Activated CD4-positive, alpha-beta T cell treated with anti-CD3 and anti-CD28 coated beads, Interleukin-2, amount 50 U/mL, for 16 hours (primary cell): ENCODE measurements around the gene MAGI3.

ENCODE experiments used
- DNase-seq: peaks from one replicate; pipeline ENCODE4 v3.0.0-alpha.2; 2020

MAGI3 gene

GRCh38 chr1:113389953-113390834 is at the start of gene MAGI3:
TSS of gene MAGI3 (plus strand) at chr1:113390515. CDS start at chr1:113391034, 519 bp downstream.
- peak; percentile 98 for DNase-seq

- DNase-seq, result no peak
These were observed 36.7 kb upstream of the MAGI3 start for GRCh38 chr1:113353580-113353979.

- DNase-seq, result no peak
These were observed 26.4 kb upstream of the MAGI3 start for GRCh38 chr1:113363935-113364334.

DNA sequence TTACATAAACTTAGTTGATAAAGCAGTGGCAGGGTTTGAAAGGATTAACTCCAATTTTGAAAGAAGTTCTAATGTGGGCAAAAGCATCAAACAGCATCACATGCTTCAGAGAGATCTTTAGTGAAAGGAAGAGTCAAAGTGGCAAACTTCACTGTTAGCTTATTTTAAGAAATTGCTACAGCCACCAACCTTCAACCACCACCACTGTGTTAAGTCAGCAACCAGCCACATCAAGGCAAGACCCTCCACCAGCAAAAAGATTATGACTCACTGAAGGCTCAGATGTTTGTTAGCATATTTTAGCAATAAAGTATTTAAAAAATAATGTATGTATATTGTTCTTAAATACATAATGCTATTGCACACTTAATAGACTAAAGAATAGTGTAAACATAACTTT is 21.3 kb upstream of the MAGI3 start:
- peak; percentile 29 for DNase-seq

DNA sequence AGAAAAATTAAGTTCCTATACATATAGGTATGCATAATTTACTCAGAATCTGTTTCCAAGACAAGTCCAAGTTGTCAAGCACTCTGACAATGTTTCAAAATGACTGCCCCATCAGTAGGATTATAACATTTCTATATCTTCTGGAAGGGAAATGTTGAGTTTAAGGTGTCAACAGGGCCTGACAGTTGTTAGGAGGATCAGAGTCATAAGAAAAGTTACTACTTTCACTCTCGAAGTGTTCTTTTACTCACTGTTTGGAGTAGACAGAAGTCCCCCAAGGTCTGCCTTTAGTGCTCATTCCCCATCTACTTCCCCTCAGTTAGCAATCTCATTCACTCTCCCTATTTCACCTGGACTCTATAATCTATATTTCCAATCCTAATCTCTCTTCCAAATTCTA is 20.6 kb upstream of the MAGI3 start:
- DNase-seq, result peak; percentile 55

GRCh38 chr1:113370868-113371267 is 19.4 kb upstream of the MAGI3 start:
- no peak for DNase-seq

- DNase-seq, result no peak
These were observed 17.8 kb upstream of the MAGI3 start for GRCh38 chr1:113372546-113372945.

DNA sequence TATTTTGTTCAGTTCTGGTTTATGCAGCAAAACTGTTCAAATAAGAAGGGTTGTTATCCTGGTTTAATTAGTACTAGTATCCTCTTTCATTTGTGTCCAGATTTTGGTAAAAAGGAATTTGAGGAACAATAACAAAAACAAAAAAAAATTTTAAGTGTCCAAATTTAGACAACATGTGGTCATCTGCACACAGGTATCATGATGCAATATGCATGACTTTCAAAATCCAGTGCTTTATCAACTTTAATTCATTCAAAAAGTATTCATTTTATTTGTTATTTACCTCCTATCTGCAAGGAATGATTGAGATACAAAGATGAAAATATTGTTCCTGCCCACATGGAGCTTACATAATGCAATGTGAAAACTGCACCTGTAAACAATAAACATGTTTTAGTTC is 16.7 kb upstream of the MAGI3 start:
- no peak for DNase-seq

GRCh38 chr1:113375878-113376277 is 14.4 kb upstream of the MAGI3 start:
- DNase-seq, result no peak

DNA sequence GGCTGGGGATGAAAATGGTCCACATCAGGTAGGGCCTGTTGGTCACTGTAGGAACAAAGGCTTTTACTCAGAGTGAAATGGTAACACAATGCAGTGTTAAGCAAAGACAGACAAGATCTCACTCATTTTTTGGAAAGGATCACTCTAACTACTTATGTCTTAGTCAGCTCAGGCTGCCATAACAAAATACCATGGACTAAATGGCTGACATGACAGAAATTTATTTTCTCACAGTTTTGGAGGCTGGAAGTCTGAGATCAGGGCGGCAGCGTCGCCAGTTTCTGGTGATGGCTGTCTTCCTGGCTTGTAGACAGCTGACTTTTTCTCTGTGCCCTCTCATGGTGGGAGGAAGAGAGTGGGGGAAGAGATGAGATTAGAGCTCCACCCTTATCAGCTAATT is 10.2 kb upstream of the MAGI3 start:
- DNase-seq, result no peak

DNA sequence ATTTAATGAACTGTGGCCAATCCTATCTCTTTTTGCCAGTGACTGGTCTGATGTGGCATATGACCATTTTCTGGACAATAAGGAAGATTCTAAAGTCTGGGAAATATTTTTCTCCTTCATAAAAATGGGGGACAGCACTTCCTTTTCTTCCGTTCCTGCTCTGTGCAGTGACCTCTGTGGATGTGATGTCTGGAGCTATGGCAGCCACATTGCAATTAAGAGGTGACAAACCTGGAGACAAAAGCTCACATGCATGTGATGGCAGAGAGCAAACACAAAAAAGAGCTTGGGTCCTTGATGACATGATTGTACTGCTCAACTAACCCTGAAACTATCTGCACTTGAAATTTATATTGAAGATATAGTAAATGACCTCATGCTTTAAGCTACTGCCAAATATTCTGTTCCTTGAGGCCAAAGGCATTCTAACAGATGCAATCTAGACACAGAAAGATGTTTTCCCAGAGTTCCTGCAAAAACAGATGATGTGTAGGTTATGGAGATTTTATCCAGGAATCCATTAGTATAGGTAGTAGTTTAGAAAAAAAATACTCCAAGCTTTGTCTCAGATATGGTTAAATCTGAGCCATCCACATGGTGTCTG is 2.2 kb upstream of the MAGI3 start:
- DNase-seq, result no peak

DNA sequence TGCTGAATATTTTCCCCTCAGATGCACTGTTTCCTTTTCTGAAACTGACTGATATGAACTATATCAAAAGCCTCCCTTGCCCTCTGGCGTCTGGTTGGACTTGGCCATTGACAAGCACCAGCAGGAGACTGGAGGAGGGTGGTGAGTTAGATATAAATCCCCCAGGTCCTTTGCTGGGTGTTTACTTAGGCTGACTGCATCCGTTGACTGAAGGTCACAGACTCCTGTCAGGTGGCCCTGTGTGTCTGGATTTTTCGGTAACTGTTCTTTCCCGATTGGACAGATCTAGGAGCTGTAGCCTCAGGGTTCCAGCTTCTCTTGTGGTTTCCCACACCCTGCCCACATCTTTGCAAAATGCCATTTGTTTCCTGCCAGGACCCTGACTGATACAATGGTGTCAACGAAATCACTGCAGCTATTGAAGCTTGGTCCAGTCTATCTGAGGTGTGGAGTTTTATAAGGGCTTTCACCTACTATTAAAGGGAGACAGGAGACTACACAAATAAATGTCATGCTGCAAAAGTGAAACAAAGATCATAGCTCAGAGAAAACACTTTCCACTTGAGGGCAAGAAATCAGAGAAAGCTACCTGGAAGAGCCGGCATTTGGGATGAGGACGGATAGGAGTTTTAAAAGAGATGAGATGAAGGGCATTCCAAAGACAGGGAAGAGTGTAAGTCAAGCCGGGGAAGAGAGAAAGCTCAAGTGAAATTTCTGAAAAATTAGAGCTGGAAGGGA is 1.5 kb upstream of the MAGI3 start:
- no peak for DNase-seq

GRCh38 chr1:113389359-113389952 is 859 bp upstream of the MAGI3 start:
- no peak for DNase-seq

DNA sequence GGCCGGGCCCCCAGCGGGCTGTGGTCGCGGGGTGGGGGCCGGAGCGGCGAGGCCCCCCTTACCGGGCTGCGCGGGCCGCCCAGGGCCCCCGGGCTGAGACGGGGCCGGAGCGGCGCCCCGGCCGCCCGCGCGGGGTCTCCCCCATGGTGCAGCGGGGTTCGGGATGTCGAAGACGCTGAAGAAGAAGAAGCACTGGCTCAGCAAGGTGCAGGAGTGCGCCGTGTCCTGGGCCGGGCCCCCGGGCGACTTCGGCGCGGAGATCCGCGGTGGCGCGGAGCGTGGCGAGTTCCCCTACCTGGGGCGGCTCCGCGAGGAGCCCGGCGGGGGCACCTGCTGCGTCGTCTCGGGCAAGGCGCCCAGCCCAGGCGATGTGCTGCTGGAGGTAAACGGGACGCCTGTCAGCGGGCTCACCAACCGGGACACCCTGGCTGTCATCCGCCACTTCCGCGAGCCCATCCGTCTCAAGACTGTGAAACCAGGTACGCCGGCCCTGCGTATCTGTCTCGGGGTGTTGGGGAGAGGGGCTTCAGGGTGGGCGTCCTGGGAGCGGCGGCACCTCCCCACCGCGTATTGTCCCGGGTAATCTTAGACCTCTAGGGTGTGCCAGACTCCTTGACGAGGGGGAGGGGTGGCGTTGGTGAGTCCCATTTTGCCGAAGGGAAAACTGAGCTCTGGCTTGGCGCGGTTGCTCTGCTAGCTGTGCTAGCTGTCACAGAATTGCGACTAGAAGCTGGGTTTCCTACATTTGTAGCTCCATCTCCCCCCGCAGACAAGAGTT is 745 bp downstream of the MAGI3 start:
- DNase-seq, result peak; percentile 42

- peak; percentile 6 for DNase-seq
These were observed 1.4 kb downstream of the MAGI3 start for GRCh38 chr1:113391649-113392271.

DNA sequence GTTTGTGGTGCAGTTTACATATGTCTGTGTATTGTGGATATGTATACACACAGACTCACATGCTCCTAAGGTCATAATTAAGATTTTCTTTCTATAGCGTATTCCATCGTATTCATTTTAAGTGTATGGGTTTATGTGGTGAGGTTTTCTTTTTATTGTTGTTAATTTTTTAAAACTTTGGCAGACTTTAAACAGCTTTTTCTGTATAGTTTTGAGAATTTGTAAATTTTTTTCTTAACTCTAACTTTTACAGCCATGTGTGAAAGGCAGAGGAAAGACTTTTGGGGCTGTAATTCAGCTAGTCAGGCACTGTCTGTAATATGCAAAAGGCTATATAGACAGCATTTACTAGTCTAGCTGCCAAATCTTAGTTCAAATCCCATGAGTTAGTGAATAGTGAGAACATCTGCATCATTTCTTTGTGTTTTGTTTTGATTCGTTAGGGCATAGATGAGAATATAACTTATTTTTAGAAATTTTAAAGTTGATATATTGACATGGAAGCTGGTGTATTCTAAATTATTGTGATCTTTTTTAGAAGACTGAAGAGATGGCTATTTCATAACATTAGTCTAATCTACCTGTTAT is 2.3 kb downstream of the MAGI3 start:
- DNase-seq, result no peak

DNA sequence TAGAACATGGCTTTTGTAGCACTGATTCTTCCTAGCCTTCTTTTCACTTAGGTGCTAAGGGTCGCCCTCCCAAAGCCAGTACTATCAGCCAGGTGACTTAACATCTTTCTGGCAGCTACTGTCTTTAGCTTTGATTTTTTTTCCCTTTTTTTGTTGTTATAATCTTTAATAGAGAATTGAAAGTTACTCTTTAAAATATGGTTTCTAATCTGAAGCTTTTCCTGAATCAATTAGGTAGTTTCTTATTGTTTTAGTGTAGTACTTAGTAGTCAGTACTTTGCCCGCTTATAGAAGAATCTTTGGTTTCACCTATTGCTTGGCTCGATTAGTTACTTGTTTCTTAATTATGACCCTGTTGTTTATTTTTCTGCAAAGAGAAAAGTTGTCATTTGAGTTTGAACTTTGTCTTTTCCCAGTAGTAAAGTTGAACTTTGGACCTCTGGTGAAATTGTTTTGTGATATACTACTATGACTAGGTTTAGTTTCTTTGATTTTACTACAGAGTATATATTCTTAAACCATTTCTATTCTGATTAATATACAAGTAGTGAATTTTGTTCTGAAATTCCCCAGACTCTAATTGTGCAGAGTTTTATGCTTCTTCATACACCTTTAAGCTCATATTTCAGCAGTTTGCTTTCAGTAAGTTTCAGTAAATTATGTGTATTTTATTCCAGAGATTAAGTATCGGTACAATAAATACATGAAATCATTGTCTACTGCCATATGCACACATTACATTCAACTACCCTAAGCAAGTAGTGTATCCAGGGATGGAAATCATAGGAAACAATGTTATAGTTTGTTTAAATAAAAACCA is 3.9 kb downstream of the MAGI3 start:
- no peak for DNase-seq

DNA sequence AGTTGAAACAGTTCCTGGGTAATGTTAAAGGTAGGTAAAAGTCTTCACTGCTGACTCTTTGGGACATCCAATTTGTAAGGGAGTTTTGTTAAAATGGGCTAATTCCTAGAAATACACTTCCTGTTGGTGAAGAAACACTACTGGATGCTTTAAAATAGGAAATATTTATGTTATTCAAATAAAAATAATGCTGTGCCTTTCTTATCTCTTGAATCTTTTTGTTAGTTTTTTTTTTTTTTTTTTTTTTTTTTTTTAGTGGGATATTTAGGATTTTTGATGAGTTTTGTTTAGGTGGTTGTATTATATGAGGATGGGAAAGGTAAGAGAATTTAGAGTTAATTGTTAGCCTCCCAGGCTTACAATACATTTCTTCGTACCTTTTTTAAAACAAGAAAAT is 4.5 kb downstream of the MAGI3 start:
- no peak for DNase-seq

DNA sequence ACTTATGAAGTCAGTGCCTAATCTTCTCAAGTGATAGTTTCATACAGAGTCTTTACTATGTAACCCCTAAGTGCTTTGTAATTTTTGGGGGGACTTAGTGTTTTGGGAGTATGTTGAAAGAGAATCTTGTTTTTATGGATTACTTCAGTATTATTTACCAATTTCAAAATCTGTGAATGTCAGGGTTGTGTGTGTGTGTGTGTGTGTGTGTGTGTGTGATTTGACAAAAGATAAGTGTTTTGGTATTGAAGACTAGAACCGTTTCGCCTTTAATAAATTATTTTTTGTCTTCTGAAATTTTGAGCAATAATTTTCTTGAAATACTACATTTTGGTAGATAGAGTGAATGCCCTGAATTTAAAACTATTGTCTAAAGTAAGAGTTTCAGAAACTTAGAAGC is 5.8 kb downstream of the MAGI3 start:
- no peak for DNase-seq

GRCh38 chr1:113396585-113396984 is 6.3 kb downstream of the MAGI3 start:
- DNase-seq, result peak; percentile 1
